Vagina (tissue), 2 donors: Measurements from ENCODE around the gene FSTL3. TPM values are rescaled to one million over a fixed set of nuclear protein-coding genes. Genes with fewer than 3 reads are reported as not detected.

Experiments
- DNase-seq, 2 donors: peaks; one replicate each; pipeline ENCODE4 v3.0.0-alpha.2; 2017; ENCODE audit errors: extremely low spot score in 2 of 2
- H3K27ac ChIP-seq: fragments of 200-600 bp; sonication (generic); one replicate; pipeline ENCODE4 v1.5.1; 2019
- H3K27me3 ChIP-seq: fragments of 200-600 bp; sonication (generic); one replicate; pipeline ENCODE4 v1.5.1; 2019
- H3K36me3 ChIP-seq, 2 donors: fragments of 200-600 bp; sonication (generic); one replicate each; pipeline ENCODE4 v1.5.1; 2017 to 2019
- H3K4me1 ChIP-seq: fragments of 200-600 bp; sonication (generic); one replicate; pipeline ENCODE4 v1.5.1; 2019
- H3K4me3 ChIP-seq, 2 donors: fragments of 200-600 bp; sonication (generic); 1 replicate in 1 of 2; 2 replicates in 1 of 2; pipeline ENCODE4 v1.5.1; 2016 to 2019
- H3K9me3 ChIP-seq: fragments of 200-600 bp; sonication (generic); one replicate; pipeline ENCODE4 v1.5.1; 2019
- CTCF ChIP-seq, 3 experiments: fragments of 450-650 bp in 2 of 3; fragments of 200-600 bp in 1 of 3; sonication (generic) in 1 of 3; IDR thresholded peaks; one replicate each; pipeline ENCODE4 v1.5.1; 2017 to 2019; ENCODE audit warnings: antibody characterized with exemption in 3 of 3, mild to moderate bottlenecking in 2 of 3, moderate library complexity in 2 of 3
- POLR2A ChIP-seq, 2 donors: fragments of 450-650 bp; IDR thresholded peaks; one replicate each; pipeline ENCODE4 v1.6.1; 2017; ENCODE audit warnings: antibody characterized with exemption in 2 of 2, mild to moderate bottlenecking in 2 of 2, moderate library complexity in 2 of 2
- POLR2AphosphoS5 ChIP-seq, 2 donors: sonication (generic); formaldehyde crosslinking; IDR thresholded peaks; one replicate each; pipeline ENCODE4 v1.9.0; 2017; ENCODE audit warnings: antibody characterized with exemption in 2 of 2, mild to moderate bottlenecking in 2 of 2, low read depth in 1 of 2; ENCODE audit not compliant: insufficient read depth in 1 of 2
- intact Hi-C: fragments of 100-400 bp; cut with DNase I; formaldehyde crosslinking; loops from one replicate; pipeline ENCODE4 v1.15.1; 2023
- total RNA-seq: library from RNA; depleted of rRNA; stranded (reverse); fragments of >200 nt; gene quantifications from one replicate; pipeline ENCODE4 v1.2.3, GENCODE V29; 2016

FSTL3 gene
- total RNA-seq, 1 donor from 2014 or later = 129 TPM

GRCh38 chr19:653425-653824 is 22.8 kb upstream of the FSTL3 start:
- Histone ChIP-seq H3K4me1 (peaks cover 14% of the 10 kb centered on the region), H3K36me3 (peaks cover 0 to 41% of the 10 kb centered on the region in 2 donors)

GRCh38 chr19:655691-656090 is 20.5 kb upstream of the FSTL3 start:
- no peak overlapping the region for H3K27ac ChIP-seq
- H3K36me3 ChIP-seq = peaks cover 0 to 22% of the 10 kb centered on the region in 2 donors
- H3K9me3 ChIP-seq = no peaks in the 10 kb centered on the region
- no peaks in the 10 kb centered on the region for H3K27me3 ChIP-seq
- no peak overlapping the region for H3K4me3 ChIP-seq
- intact Hi-C loops = no loop called here
- no peak for TF ChIP-seq POLR2A (IDR thresholded peaks at IDR 0.05)
- no peak for TF ChIP-seq POLR2AphosphoS5 (IDR thresholded peaks at IDR 0.05; ENCODE audit: insufficient read depth in 1 of 2, low read depth in 1 of 2)
- TF ChIP-seq CTCF (IDR thresholded peaks at IDR 0.05) = no peak
- DNase-seq = no peak
- H3K4me1 ChIP-seq = peaks cover 37% of the 10 kb centered on the region

More at GRCh38 chr19:653425-653824, 22.8 kb upstream of the FSTL3 start:
- no peak for DNase-seq
- no peaks in the 10 kb centered on the region for H3K27me3 ChIP-seq
- no peaks in the 10 kb centered on the region for H3K9me3 ChIP-seq
- TF ChIP-seq POLR2A (IDR thresholded peaks at IDR 0.05) (no peak), POLR2AphosphoS5 (IDR thresholded peaks at IDR 0.05; ENCODE audit: insufficient read depth in 1 of 2, low read depth in 1 of 2) (no peak), CTCF (IDR thresholded peaks at IDR 0.05) (no peak)
- H3K27ac ChIP-seq = no peak overlapping the region
- no peak overlapping the region for H3K4me3 ChIP-seq
- intact Hi-C loops = no loop called here

GRCh38 chr19:656751-657559 is 19.2 kb upstream of the FSTL3 start:
- H3K4me3 ChIP-seq = no peak overlapping the region
- peaks cover 0 to 9% of the 10 kb centered on the region in 2 donors for H3K36me3 ChIP-seq
- H3K27me3 ChIP-seq = no peaks in the 10 kb centered on the region
- H3K4me1 ChIP-seq = peaks cover 50% of the 10 kb centered on the region
- intact Hi-C loops = no loop called here
- DNase-seq = no peak
- no peak for TF ChIP-seq POLR2A (IDR thresholded peaks at IDR 0.05)
- no peak for TF ChIP-seq POLR2AphosphoS5 (IDR thresholded peaks at IDR 0.05; ENCODE audit: insufficient read depth in 1 of 2, low read depth in 1 of 2)
- TF ChIP-seq CTCF (IDR thresholded peaks at IDR 0.05) = no peak
- no peaks in the 10 kb centered on the region for H3K9me3 ChIP-seq
- H3K27ac ChIP-seq = no peak overlapping the region

- no peak for DNase-seq
- Histone ChIP-seq H3K4me1 (peaks cover 53% of the 10 kb centered on the region), H3K27ac (no peak overlapping the region), H3K27me3 (no peaks in the 10 kb centered on the region), H3K9me3 (no peaks in the 10 kb centered on the region), H3K4me3 (no peak overlapping the region), H3K36me3 (peaks cover 0 to 8% of the 10 kb centered on the region in 2 donors)
- TF ChIP-seq POLR2AphosphoS5 (IDR thresholded peaks at IDR 0.05; ENCODE audit: insufficient read depth in 1 of 2, low read depth in 1 of 2) (no peak), POLR2A (IDR thresholded peaks at IDR 0.05) (no peak), CTCF (IDR thresholded peaks at IDR 0.05) (no peak)
- intact Hi-C loops = no loop called here
Measured at GRCh38 chr19:657611-658010, 18.6 kb upstream of the FSTL3 start.
